Hippocampal formation (tissue), 2 donors: ENCODE measurements around the gene ALDH1B1.
"Not testable (repeated sequence)": the region's sequence is repeated elsewhere in the genome, so short reads cannot be mapped to it uniquely, and the experiment has no call there.

Source experiments
- DNase-seq, 2 donors: peaks; one replicate each; lab custom pipeline; 2025; lab: John Stamatoyannopoulos, UW

Gene ALDH1B1

DNA sequence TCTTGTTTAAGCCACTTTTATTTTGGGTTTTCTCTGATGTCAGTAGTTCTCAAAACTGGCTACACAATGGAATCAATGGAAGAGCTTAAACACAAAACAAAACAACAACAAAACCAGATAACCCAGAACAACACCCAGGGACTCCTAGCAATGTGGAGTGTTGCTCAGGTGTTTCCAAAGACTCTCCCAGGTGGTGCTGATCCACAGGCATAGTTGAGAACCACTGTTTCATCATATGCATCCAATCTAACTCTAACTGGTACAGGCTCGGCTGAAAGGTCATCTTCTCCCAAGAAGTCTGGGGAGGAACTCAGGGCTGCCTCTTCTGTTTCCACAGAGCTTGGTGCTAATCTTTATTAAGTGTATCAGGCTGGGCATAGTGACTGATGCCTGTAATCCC, 5.4 kb upstream of the ALDH1B1 start:
- DNase-seq, result no peak

DNA sequence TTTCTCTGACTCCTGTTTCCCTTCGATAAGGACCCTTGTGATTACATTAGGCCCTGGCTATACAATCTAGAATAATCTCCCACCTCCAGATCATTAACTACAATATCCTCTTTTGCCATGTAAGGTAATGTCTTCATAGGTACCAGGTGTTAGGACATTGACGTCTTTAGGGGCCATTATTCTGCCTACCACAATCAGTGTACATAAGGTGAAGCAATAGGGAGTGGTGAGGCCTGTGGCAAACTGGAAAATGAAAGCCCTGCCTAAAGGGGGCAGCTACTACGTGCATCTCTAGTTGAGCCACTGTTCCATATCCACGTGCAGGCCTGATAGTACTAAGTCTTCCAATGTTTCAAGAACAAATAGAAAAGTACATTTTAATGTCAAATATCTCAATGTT, 4.8 kb upstream of the ALDH1B1 start:
- no peak for DNase-seq

DNA sequence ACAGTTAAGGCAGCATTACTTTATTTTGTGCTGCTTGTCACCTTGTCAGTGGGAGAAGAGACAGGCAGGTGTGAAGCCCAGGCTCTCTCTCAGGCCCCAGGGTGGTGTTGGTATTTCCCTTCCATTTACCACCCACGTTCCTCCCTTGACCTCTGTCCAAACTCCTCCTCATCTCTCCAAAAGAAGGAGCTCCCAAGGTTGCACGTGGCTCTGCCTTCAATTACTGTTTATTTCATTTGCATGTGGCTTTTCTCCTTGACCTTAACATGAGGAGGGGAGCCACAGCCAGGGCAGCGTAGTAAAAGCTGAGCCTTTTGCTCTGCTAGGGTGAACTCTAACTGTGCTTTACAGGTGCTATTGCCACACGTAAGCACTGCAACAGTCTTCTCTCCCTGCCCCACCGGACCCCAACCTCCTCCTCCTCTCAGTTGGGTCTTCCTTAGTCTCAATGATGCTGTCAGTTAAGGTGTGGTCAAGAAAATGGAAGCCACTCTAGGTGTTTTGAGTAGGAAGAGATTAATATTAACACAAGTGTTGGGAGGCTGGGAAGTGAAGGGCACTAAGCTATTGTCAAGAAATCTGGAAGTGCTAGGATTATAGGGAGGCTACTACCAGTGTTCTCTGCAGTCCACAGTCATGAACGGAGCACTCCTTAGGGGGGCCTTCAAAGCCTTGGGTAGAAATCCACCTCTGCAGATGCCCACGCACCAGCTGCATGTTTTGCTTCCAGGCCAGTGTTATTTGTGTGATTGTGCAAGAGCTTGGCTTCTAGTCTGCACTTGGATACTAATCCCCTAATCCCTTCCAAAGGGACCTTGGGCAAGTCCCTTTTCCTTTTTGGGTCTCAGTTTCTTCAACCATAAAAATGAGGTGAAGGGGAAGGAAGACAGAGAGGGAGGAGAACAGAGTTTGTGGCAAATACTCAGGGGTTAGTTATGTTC, 3.9 kb upstream of the ALDH1B1 start:
- DNase-seq, result no peak

DNA sequence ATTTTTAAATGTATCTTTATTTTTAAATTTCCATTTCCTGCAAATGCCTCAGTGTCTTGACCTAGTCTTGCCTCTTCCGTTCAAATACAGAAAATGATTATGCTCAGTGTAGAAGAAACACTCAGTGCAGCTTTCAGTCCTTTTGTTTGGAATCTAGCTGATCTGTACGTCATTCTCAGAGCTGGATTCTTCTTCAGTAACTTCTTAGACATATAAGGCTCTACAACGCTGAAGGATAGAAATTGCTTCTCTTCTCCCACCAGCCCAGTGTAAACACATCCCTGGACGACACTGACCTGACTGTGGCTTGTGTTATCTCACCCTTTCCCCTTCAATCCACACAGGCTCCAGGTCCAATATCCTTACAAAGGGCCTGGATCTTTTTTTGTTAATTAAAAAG, 3.2 kb upstream of the ALDH1B1 start:
- DNase-seq, result no peak

DNA sequence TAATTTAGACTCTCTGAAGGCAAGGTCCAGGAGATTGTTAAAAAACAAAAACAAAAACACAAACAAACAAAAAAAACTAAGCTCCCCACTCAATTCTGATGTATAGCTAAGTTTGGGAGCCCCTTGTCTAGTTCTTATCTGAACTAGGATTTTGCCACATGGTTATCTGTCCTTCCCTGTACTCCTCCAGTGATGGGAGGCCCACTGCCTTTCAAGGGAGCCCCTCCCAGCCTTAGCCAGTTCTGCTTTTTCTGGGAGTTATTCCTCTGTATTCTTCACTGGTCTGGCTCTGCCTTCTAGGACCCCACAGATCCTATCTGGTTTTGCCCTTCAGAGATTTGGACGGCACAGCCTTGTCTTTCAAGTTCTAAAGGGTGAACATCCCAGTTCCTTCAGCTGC, 2.1 kb upstream of the ALDH1B1 start:
- DNase-seq, result no peak

DNA sequence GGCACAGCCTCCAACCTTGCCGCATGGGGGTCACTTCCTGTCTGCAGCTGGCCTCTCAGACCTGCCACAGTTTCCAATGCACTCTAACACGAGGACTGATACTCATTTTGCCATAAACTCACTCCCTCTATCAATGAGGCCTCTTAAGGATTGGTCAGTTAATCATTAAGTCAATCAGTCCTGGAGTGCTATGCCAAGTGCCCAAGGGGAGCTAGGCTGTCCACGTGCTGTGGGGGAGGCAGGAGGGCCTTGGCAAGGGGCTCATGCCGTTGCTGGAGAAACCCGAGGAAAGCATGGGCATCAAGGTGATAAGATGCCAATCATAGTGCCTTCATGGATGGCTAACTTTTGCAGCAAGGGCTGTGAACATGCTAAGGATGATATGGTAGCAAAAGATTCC, 1.7 kb upstream of the ALDH1B1 start:
- no peak for DNase-seq

DNA sequence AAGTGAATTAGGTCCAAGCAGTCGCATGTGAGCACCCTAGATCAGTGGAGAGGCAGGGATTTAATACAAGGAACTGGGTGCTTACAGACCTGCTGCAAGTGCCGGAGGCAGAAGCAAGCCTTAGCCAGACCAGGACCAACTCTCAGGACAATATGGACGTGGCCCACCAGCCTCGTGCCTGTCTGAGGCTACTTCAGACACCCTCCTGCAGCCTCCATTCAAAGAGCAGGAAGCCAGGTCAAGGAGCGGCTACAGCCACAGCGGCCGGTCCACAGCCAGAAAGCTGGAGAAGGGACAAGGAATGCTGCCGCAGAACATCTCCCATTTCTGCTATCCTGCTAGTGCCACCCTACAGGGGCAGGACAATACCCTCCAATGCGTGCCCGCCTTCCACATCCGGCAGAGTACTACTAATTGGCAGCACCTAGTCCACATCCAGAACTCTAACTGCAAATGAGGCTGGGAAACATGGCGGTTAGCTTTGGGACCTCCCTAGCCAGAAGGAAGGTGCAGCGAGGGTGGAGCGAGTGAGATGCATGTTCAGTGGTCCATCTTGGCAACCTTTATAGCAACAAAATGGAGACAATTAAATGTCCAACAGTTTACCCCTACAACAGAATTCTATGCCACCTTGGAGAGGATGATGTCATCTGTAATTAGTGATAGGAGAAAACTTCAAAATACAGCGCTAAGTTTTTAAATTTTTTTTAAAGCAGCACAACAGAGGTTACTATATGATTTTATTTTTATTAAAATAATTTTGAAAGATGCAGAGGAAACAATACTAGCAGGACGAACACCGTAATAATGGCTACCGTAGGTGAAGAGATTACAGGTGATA, 1.0 kb upstream of the ALDH1B1 start:
- no peak for DNase-seq

DNA sequence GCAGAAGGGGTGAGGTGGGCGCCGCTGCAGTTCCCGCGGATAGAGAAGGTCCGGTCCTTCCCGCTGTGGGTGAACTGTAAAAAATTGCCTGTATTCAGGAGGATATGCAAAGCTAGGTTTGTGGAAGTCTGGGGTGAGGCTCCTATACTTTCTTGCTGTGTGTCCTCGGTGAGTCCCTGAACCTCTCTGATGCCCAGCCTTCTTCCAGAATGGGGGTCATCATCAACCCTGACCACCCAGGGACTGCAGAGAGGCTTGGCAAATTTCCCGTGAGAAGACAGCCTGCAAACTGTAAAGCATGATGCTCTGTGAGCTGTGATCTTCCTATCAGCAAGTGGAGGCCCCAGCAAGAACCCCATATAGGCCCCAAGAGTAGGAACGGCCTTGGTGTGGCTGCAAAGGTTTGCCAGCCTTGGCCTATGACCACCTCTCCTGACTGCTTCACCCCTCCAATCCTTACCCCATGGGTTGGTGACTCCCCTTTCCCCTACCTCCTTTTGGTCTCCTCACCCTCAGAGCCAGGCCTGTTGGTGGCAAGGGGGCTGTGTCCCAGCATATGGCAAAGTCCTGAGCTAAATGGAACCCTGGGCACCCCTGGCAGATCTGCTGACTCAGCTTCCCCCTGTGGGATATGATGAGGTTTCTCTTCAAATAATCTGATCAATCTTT, 760 bp downstream of the ALDH1B1 start:
- no peak for DNase-seq

DNA sequence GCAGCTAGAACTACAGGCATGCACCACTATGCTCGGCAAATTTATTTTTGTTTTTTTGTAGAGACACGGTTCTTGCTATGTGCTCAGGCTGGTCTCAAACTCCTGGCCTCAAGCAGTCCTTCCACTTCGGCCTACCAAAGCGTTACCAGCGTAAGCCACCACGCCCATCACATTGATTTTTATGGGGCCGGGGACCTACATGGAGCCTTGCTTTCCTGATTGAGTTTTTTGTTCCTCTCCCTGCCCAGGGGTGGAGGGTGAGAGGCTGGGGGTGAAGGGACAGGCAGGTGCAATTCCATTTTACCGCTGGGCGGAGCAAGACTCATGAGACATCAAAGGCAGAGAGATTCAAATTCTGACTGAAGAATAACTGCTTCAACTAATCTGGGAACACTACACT, 1.9 kb downstream of the ALDH1B1 start:
- no peak for DNase-seq

DNA sequence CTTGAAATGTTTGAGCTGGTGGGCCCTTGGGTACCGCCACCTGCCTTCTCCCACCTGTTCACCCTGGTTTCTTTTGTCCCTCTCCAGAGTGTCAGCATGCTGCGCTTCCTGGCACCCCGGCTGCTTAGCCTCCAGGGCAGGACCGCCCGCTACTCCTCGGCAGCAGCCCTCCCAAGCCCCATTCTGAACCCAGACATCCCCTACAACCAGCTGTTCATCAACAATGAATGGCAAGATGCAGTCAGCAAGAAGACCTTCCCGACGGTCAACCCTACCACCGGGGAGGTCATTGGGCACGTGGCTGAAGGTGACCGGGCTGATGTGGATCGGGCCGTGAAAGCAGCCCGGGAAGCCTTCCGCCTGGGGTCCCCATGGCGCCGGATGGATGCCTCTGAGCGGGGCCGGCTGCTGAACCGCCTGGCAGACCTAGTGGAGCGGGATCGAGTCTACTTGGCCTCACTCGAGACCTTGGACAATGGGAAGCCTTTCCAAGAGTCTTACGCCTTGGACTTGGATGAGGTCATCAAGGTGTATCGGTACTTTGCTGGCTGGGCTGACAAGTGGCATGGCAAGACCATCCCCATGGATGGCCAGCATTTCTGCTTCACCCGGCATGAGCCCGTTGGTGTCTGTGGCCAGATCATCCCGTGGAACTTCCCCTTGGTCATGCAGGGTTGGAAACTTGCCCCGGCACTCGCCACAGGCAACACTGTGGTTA, 3.3 kb downstream of the ALDH1B1 start:
- DNase-seq, result no peak

DNA sequence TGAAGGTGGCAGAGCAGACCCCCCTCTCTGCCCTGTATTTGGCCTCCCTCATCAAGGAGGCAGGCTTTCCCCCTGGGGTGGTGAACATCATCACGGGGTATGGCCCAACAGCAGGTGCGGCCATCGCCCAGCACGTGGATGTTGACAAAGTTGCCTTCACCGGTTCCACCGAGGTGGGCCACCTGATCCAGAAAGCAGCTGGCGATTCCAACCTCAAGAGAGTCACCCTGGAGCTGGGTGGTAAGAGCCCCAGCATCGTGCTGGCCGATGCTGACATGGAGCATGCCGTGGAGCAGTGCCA, 3.8 kb downstream of the ALDH1B1 start:
- DNase-seq, result no peak

DNA sequence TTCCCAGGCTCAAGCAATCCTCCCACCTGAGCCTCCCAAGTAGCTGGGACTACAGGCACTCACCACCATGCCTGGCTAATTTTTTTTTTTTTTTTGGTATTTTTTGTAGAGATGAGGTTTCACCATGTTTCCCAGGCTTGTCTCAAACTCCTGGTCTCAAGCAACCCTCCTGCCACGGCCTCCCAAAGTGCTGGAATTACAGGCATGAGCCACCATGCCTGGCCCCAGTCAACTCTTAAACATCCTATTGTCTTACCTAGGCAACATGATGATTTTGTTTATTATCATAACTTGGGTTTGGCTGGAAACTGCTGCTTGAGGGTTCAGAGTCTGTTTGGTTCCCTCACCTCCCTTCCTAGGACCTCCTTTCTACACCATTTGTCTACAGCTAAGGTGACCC, 6.7 kb downstream of the ALDH1B1 start:
- DNase-seq, result not testable (repeated sequence)

DNA sequence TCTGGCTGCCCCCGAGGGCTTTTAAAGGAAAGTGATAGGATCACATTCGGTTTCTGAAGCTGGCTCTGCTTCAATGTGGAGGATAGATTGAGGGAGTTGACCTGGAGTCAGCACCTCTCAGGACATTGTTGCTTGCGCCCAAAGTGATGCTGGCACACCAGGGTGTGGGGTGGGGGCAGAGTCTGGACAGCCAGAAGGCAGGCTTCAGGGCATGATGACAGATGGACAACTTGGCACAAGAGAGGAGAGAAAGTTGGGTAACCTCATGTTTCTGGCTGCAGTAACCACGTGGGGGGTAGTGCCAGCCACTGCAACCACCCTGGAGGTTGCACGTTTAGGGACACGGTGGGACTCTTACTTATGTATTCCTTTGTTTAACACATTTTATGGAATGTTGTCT, 9.5 kb downstream of the ALDH1B1 start:
- DNase-seq, result no peak

DNA sequence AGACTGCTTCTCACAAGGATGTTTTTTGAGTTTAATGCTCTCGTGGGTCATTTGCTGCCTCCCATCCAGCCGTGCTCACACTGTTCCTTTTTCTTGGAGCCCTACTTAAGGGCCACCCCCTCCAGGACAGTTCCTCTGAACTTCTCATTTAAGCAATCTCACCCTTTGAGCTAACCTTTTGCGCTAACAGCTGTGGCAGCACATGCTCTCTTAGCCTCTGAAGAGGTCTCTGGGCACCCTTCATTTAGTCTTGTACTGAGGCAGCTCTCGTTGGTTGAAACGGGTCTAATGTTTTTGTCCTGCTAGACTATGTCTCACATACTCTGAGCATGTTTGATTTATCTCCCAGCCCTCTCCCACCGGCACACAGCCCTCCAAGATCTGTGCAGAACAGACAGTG, 11.8 kb downstream of the ALDH1B1 start:
- DNase-seq, result no peak

DNA sequence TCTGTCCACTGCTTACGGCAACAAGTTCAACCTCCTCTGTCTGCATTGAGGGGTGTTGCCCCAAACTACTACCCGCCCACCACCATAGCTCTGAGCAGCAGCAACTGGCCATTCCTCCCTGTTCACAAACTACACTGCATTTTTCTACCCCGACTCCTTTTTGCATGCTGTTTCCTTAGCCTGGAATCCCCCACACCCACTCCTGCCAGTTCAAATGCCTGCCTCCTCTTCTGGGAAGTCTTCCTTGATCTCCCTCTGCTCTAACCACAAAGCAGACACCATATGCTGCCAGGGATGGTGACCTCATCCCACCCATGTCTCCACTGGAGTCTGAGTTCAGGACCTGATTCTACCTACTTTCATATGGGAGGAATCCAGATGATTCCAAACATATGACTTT, 13.3 kb downstream of the ALDH1B1 start:
- DNase-seq, result no peak

DNA sequence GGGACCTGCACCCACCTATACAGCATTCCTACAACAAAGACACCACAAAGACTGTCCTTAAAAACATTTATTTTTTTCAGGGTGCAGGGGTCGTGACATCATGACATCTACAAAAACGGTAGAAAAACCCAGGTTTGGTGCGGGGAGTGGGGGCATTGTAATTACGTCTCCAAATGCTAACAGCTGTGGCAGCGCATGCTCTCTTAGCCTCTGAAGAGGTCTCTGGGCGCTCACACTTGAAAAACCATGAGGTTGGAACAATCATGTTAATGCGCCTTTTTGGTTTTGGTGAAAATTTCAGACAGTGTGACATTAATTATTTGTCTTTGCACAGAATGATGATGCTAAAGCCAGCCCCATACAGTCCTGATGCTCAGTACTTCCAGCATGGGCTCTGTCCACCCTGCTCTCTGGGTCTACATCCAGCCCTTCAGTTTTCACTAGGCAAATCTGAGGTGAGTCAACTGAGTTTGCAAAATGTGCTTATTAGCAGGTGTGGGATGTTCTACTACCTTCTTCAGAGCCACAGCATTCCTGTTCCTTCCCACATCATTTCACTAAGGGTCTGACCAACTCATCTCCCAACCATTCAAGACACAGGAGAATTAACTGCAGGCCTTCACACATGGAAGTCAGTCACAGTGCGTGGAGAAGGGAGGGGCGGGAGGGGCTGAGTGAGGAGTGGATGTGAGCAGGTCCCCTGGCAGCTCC, 14.1 kb downstream of the ALDH1B1 start:
- no peak for DNase-seq

DNA sequence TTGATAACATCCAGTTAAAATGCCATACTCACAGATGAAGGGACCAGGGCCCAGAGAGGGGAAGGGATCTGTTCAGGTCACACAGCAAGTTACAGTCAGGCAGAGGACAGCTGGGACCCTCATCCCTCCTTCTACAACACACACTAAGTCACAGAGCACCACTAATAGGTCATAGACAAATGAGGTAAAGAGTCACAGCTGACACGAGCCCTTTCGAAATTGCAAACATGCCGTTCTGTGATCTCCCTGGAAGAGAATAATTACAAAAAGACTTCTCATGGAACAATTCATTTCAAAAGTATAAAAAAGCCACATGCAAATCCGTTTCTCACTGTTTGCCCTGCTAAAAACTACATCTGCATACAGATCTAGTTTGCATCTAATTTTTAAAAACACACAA, 16.2 kb downstream of the ALDH1B1 start:
- DNase-seq, result no peak

DNA sequence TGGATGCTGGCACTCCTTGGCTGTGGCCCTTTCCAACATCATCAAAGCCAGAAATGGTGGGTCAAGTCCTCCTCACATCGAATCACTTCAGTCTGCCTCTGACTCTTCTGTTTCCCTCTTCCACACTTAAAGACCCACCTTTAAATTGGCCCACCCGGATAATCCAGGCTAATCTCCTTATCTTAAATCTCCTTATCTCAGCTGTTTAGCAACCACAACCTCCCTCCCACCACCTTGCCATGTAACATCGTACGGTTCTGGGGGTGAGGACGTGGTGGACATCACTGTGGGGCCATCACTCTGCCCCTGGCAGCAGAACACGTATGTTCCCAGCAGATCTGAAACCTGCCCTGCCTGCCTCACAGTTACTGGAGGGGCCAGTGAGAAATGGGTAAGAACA, 20.2 kb downstream of the ALDH1B1 start:
- no peak for DNase-seq

DNA sequence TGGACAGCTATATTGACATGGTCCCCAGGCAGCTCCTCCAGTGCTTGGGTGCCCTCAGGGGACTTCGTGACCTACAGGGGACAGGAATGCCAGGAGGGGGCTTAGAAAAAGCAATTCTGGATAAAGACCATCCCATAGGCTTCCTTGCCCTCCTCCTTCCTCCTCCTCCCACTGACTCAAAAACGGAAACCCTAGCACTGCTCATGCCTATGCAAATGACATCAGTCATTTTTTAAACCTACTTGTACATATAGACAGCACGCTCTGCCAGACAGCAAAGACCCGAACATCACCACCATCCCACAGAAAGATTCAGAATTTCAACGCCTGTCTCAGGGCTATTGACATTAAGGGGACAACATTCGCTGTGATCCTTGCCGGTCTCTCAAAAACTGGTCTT, 20.8 kb downstream of the ALDH1B1 start:
- DNase-seq, result no peak

DNA sequence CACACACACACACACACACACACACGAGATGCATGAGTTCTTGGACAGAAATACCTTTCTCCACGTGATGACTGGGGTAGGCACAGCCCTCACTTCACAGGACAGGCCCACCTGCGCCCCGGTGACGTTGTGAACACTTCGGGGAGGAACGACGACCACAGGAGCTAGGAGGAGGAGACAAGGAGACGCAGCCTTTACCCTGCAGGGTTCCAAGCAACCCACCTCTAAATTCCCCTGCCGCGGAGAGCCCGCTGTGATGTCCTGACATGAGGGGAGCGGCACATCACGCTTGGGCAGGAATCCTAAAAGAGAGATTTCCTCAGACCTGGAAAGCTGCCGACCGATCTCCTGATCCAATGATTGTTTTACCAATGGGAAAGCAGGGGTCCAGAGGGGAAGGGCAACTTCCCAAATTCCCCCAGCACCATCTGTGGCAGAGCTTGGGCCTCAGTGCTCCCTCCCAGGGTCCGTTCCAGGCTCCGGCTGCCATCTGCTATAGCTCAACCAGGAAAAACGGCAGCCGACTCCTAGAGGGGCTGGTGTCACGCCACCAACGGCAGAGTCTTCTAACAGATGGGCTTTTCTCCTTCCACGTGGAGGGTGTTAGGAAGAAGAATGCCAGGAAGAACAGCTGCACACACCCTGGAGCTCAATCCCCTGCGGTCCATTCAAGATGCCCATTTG, 21.7 kb downstream of the ALDH1B1 start:
- DNase-seq, result no peak

DNA sequence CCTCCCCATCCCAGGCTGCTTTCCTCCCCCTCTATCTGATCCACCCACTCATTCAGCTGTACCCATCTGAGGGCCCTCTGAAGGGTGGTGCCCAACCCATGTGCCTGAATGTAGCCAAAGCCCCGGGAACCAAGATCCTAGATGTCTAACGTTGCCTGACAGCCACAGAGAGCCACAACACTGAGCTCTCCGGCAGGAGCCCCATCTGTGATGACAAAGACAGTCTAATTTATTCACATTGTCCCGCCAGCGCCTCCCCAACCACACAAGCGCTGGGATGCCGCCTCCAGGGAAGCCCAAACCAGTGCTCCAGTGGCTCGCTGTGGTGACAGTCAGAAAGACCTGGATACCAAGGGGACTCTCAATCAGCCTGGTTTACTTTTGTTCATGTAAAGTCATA, 23.4 kb downstream of the ALDH1B1 start:
- no peak for DNase-seq
